ENCODE measurements around the gene DOCK7. TPM values are rescaled to one million over a fixed set of nuclear protein-coding genes. Genes with fewer than 3 reads are reported as not detected.

The DOCK7 gene
- total RNA-seq, 3 donors from 2014 or later = 35.7 to 60.7 (median 49.2) TPM

DNA sequence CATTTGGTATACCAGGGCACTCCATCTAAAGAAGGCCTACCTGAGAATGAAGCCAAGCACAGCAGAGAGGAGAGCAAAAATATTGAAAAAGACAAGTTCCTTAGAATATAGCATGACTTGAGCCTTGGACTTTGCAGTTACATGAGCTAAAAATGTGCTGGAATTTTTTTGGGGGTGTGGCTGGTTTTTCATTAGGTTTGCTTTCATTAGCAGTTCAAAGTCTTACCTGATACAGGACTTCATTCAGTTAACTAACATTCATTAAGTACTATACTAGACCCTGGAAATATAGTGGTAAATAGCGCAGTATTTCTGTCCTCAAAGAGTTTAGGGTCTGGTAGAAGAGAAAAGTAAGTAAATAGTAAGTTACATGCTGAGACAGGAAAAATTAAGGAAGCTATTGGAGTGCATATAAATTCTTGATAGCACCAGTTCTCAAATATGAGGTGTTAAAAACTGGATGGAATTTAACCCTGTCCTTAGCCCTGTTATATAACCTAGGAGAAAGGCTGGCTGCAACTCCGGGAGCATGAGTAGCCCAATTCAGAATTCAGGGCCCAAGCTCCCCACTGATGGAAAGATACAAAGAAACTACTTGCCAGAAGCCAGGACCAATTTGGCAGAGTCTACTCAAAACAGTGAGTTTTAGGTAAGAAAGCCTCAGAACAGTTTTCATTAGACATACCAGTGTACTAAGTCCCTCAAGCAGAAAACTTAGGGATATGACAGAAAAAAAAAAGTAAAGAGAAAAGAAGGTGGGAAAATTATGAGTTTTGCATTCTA lies 3.1 kb upstream of the DOCK7 start:
- H3K27ac ChIP-seq = peak overlapping the region; percentile 78 to 87
- no peaks in the 10 kb centered on the region for H3K9me3 ChIP-seq
- intact Hi-C loops (cut with DNase I; ENCODE audit: low total_unique reads) = no loop called here
- TF ChIP-seq POLR2AphosphoS5 (IDR thresholded peaks at IDR 0.05) (no peak), CTCF (IDR thresholded peaks at IDR 0.05) (no peak), POLR2A (IDR thresholded peaks at IDR 0.05) (no peak)
- DNase-seq (ENCODE audit: low spot score in 2 of 2) = no peak
- no peaks in the 10 kb centered on the region for H3K36me3 ChIP-seq
- no peaks in the 10 kb centered on the region for H3K27me3 ChIP-seq
- H3K4me3 ChIP-seq = no peak overlapping the region
- H3K4me1 ChIP-seq = no peaks in the 10 kb centered on the region

- intact Hi-C loops (cut with DNase I; ENCODE audit: low total_unique reads) = no loop called here
- no peak for DNase-seq (ENCODE audit: low spot score in 2 of 2)
- H3K9me3 ChIP-seq = no peaks in the 10 kb centered on the region
- no peaks in the 10 kb centered on the region for H3K27me3 ChIP-seq
- H3K4me3 ChIP-seq = no peak overlapping the region
- TF ChIP-seq POLR2AphosphoS5 (IDR thresholded peaks at IDR 0.05) (no peak), POLR2A (IDR thresholded peaks at IDR 0.05) (no peak), CTCF (IDR thresholded peaks at IDR 0.05) (no peak)
- peaks cover 0 to 5% of the 10 kb centered on the region in 2 donors for H3K4me1 ChIP-seq
- H3K27ac ChIP-seq = peak overlapping the region; percentile 78 to 87
- no peaks in the 10 kb centered on the region for H3K36me3 ChIP-seq
These were observed 1.3 kb upstream of the DOCK7 start for GRCh38 chr1:62689524-62689923.

DNA sequence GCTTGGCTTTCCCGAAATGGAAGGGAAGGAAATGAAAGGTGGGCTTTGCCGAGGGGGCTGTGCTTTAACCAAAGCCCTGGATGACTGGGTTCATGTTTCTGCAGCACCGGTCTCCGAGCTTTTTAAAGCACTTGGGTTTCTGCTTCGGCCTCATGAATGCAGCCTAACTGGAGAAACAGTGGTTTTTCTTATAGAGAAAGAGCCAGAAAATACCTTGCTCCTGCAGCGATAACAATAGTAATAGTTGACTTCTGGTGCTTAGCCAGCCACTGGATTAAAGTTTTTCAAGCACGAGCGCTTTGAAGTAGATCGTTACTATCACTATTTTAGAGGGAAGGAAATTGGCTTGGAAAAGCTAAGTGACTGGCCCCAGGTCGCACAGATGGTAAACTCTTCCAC lies 500 bp upstream of the DOCK7 start:
- Histone ChIP-seq H3K9me3 (no peaks in the 10 kb centered on the region), H3K36me3 (no peaks in the 10 kb centered on the region), H3K4me3 (peak overlapping the region; percentile 63 to 94 (median 75)), H3K27ac (peak overlapping the region; percentile 85 to 87), H3K27me3 (no peaks in the 10 kb centered on the region), H3K4me1 (peaks cover 0 to 5% of the 10 kb centered on the region in 2 donors)
- TF ChIP-seq CTCF (IDR thresholded peaks at IDR 0.05) = no peak
- no peak for TF ChIP-seq POLR2AphosphoS5 (IDR thresholded peaks at IDR 0.05)
- TF ChIP-seq POLR2A (IDR thresholded peaks at IDR 0.05) = no peak
- DNase-seq (ENCODE audit: low spot score in 2 of 2) = no peak
- intact Hi-C loops (cut with DNase I; ENCODE audit: low total_unique reads) = no loop called here

GRCh38 chr1:62687421-62687902 lies 724 bp downstream of the DOCK7 start:
- no peaks in the 10 kb centered on the region for H3K36me3 ChIP-seq
- no peak for TF ChIP-seq CTCF (IDR thresholded peaks at IDR 0.05)
- intact Hi-C loops (cut with DNase I; ENCODE audit: low total_unique reads) = no loop called here
- H3K4me1 ChIP-seq = peaks cover 0 to 5% of the 10 kb centered on the region in 2 donors
- DNase-seq (ENCODE audit: low spot score in 2 of 2) = no peak
- no peaks in the 10 kb centered on the region for H3K9me3 ChIP-seq
- H3K27ac ChIP-seq = peak overlapping the region; percentile 85 to 87
- no peaks in the 10 kb centered on the region for H3K27me3 ChIP-seq
- peak overlapping the region; percentile 63 to 94 (median 75) for H3K4me3 ChIP-seq

- intact Hi-C loops (cut with DNase I; ENCODE audit: low total_unique reads) = no loop called here
- peak overlapping the region in 1 of 2 donors; percentile 87 for H3K27ac ChIP-seq
- no peaks in the 10 kb centered on the region for H3K27me3 ChIP-seq
- no peaks in the 10 kb centered on the region for H3K9me3 ChIP-seq
- no peak for DNase-seq (ENCODE audit: low spot score in 2 of 2)
- H3K4me3 ChIP-seq = peak overlapping the region; percentile 63 to 94 (median 75)
- no peaks in the 10 kb centered on the region for H3K36me3 ChIP-seq
- TF ChIP-seq POLR2A (IDR thresholded peaks at IDR 0.05) (no peak), POLR2AphosphoS5 (IDR thresholded peaks at IDR 0.05) (no peak), CTCF (IDR thresholded peaks at IDR 0.05) (no peak)
- peaks cover 0 to 5% of the 10 kb centered on the region in 2 donors for H3K4me1 ChIP-seq
These were observed 1.4 kb downstream of the DOCK7 start for GRCh38 chr1:62686822-62687221.

Data from breast epithelium (tissue), 4 donors.